Motor neuron (in vitro differentiated cells): ENCODE results near the gene KIRREL3. TPM values are rescaled to one million over a fixed set of nuclear protein-coding genes. Genes with fewer than 3 reads are reported as not detected.

Source experiments
- ATAC-seq, 8 experiments: fragments of 200-7000 bp; cut with Tn5 transposase; replicated peaks in 6 of 8; 2 replicates each; pipeline ENCODE4 v1.8.0; 2021; ENCODE audit warnings: mild to moderate bottlenecking in 8 of 8, moderate library complexity in 8 of 8
- H3K27ac ChIP-seq, 2 donors: fragments of 250-450 bp; sonication (Bioruptor Pico); 2 replicates each; pipeline ENCODE4 v1.9.0; 2021; ENCODE audit warnings: antibody characterized with exemption in 2 of 2, mild to moderate bottlenecking in 2 of 2, moderate library complexity in 1 of 2
- H3K4me1 ChIP-seq, 2 donors: fragments of 250-450 bp; sonication (Bioruptor Pico); replicated peaks in 1 of 2; 2 replicates each; pipeline ENCODE4 v1.6.1; 2021; ENCODE audit warnings: antibody characterized with exemption in 2 of 2, mild to moderate bottlenecking in 2 of 2, moderate library complexity in 1 of 2
- H3K4me3 ChIP-seq, 5 donors: fragments of 250-450 bp; sonication (Bioruptor Pico); 2 replicates each; pipeline ENCODE4 v1.9.0; 2021; ENCODE audit warnings: antibody characterized with exemption in 5 of 5, mild to moderate bottlenecking in 5 of 5, moderate library complexity in 4 of 5
- WGBS, 10 experiments: fragments of 450-650 bp; shearing (Covaris generic); methylation state at CpG; one replicate each; pipeline ENCODE4 v1.0.0; 2022; 5-methylcytosine and 5-hydroxymethylcytosine counted together
- in situ Hi-C, 9 experiments: fragments of 400-800 bp; cut with MboI; loops; one replicate each; pipeline ENCODE4 v1.15.0; 2021; ENCODE audit warnings: low sequenced_read_pairs in 9 of 9, low pct_unique_long_range_greater_than_20kb in 2 of 9; ENCODE audit not compliant: unreplicated experiment in 9 of 9
- total RNA-seq, 8 experiments: library from RNA; unstranded; fragments of 300-600 nt; gene quantifications; 2 replicates each; pipeline versions ENCODE4 v1.2.3 to v1.2.4, GENCODE V29; 2022

Gene KIRREL3
- 10 to 100 TPM in 2 of 8 experiments, 1 to 10 TPM in 6; 3.2 to 53.1 (median 4.8) TPM for total RNA-seq

DNA sequence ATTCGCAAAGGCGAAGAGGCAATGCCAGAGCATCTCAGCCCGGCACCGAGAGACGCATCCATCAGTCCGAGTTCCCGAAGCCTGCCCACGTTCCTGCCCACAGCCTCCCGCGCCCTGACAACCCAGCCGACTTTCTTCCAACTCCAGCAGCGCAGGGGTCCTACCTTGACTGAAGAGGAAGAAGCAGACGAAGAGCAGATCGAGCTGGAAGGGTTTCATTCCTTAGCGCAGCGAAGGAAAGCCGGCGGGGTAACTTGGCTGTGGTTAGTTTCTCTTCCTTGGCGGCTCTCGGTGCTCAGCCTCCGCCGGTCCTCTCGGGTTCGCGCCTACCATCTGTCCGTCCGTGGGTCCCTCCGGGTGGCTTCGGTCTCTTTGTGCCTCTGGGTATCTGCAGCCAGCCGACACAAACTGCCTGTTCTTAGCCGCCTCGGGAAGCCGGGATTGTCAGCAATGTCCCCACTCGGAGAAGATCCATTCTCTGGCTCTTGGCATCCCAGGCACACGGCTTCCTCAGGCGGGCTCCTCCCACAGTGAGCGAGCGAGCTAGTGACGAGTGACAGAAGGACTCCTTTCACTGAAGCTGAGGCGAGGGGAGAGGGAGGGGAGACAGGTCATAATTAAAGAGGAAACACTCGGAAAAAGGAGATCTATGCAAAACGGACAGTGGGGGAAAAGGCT, at the start of gene KIRREL3:
TSS of gene KIRREL3 (minus strand) at position 480 of the 678 bp plus-strand sequence.
- in situ Hi-C loops: loop anchor here in 2 of 9 experiments (25.0 kb wide), 2 partner anchors 337 to 1012 kb away; no protein-coding TSS in a partner anchor
- Histone ChIP-seq H3K4me1 (peaks cover 50% of the 10 kb centered on the region in 2 donors), H3K4me3 (peak within 1 kb of the TSS; percentile 38 to 60 (median 40)), H3K27ac (no peak within 1 kb of the TSS)
- peak; percentile 15 to 64 (median 45) for ATAC-seq
- 0 to 9% (median 1%) methylated on average over 1 to 33 of the region's 42 CpGs; no CpG with 5 or more reads in 1 of the 10 experiments for WGBS, 10 experiments

- no peak for ATAC-seq
- in situ Hi-C loops: no loop called here
- no peak overlapping the region for H3K27ac ChIP-seq
- 50 to 88% (median 73%) methylated on average over 1 of the region's 1 CpG; no CpG with 5 or more reads in 6 of the 10 experiments for WGBS, 10 experiments
- peaks cover 6 to 15% of the 10 kb centered on the region in 2 donors for H3K4me1 ChIP-seq
- H3K4me3 ChIP-seq: no peak overlapping the region
These were observed 49.6 kb upstream of the KIRREL3 start for GRCh38 chr11:127050186-127050585.

DNA sequence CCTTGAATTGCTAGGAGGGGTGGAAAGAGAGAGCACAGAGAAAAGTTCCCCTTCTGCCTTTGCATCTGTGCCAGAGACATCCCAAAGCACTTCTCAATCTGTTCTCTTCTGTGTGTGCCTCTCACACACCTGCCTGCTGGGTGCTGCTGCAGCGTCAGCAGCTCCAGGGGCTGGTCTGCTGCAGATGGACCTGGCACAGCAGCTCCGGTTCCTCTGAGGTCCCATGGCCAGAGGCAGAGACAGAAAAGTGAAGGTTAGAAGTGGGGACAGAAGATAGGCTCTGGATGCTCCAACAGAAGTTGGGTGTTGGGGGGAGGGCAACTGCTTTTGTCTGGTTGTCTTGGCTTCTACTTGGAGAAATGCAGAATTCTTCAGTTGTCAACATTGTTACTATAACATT, 48.9 kb upstream of the KIRREL3 start:
- Histone ChIP-seq H3K27ac (no peak overlapping the region), H3K4me1 (peaks cover 6 to 15% of the 10 kb centered on the region in 2 donors), H3K4me3 (no peak overlapping the region)
- 60 to 100% (median 92%) methylated on average over 1 to 2 of the region's 2 CpGs; no CpG with 5 or more reads in 6 of the 10 experiments for WGBS, 10 experiments
- no peak for ATAC-seq
- in situ Hi-C loops: no loop called here

DNA sequence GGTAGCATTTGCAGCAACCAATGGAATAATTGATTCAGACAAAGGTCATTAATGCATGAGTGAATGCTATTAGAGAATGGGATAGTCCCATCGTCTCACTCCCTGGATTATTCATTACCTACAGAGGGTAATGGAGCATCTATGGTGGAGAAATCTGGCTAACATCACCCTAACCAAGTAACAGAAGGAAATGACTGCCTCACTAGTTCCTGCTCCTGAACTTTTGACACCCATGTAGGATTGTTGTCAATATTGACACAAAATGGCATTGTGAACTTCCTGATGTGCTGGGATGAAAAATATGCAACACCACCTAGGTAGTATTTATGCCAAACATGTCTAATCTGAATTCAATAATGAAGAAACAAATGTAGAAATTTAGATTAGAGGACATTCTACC, 44.0 kb upstream of the KIRREL3 start:
- Histone ChIP-seq H3K27ac (no peak overlapping the region), H3K4me1 (peaks cover 0 to 8% of the 10 kb centered on the region in 2 donors), H3K4me3 (no peak overlapping the region)
- 0 to 63% (median 55%) methylated on average over 1 of the region's 1 CpG; no CpG with 5 or more reads in 6 of the 10 experiments for WGBS, 10 experiments
- ATAC-seq: no peak
- in situ Hi-C loops: no loop called here

DNA sequence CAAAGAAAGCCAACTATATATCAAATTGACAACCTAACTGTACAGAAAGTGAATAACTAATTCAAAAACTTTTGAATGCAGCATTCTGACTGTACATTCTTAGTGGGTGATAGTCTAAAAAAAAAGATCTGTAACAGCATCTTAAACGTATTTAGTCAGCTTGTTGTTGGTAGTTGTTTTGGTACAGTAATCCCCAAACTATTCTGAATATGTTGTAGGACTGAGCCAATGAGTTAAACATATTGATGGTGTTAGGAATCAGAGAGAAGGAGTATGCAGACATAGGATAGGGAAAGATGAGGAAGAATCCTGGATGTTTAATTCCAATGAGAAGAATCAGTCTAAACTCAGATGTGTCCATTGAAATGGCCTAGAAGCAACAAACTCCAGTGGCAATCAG, 41.9 kb upstream of the KIRREL3 start:
- ATAC-seq: no peak
- H3K27ac ChIP-seq: no peak overlapping the region
- peaks cover 5 to 19% of the 10 kb centered on the region in 2 donors for H3K4me1 ChIP-seq
- in situ Hi-C loops: no loop called here
- no peak overlapping the region for H3K4me3 ChIP-seq
- WGBS, 10 experiments: 0 to 80% (median 44%) methylated on average over 1 of the region's 1 CpG; no CpG with 5 or more reads in 1 of the 10 experiments

DNA sequence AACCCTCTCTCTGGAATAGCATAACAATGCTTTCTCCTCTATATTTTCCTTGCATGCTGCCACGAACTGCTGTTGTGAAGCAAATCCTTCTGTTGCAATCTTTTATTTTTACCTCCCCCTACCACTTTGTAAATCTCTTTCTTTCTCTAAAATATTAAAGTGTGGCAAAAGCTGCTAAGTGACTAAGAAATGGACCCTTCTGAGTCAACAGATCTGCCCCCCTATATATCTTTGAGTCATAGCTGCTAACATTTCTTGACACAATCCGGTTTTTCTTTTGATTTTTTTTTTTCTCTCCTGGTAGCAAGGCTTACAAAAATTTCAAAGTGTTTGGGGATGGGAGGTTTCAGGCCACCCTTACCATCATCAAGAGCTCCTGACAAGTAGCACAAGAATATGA, 39.0 kb upstream of the KIRREL3 start:
- no peak overlapping the region for H3K27ac ChIP-seq
- H3K4me1 ChIP-seq: peaks cover 12 to 26% of the 10 kb centered on the region in 2 donors
- no peak for ATAC-seq
- no peak overlapping the region for H3K4me3 ChIP-seq
- whole genome bisulfite sequencing, 10 experiments: 0 to 71% (median 19%) methylated on average over 1 to 2 of the region's 2 CpGs
- in situ Hi-C loops: no loop called here

DNA sequence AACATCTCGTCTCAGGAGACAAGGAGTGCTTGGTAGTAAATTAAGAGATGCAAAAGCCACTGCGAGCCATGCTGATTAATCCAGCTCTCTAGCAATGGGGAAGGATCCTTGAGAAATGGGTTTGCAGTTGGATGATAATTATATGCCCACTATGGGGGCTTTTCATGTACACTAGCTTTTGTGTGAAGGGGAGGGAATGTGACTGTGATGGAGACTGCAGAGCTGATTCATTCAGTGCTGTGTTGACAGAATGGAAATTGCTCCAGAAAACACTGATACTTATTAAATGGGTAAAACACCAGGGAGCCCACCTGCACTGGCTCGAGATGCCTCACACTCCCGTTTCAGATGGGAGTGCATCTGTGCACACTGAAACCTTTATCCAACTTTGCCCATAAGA, 37.0 kb upstream of the KIRREL3 start:
- Histone ChIP-seq H3K4me1 (peaks cover 12 to 26% of the 10 kb centered on the region in 2 donors), H3K4me3 (no peak overlapping the region), H3K27ac (no peak overlapping the region)
- in situ Hi-C loops: no loop called here
- 18 to 71% (median 41%) methylated on average over 1 to 4 of the region's 4 CpGs; no CpG with 5 or more reads in 3 of the 10 experiments for WGBS, 10 experiments
- ATAC-seq: peak in 2 of 8 experiments; percentile 11 to 25

DNA sequence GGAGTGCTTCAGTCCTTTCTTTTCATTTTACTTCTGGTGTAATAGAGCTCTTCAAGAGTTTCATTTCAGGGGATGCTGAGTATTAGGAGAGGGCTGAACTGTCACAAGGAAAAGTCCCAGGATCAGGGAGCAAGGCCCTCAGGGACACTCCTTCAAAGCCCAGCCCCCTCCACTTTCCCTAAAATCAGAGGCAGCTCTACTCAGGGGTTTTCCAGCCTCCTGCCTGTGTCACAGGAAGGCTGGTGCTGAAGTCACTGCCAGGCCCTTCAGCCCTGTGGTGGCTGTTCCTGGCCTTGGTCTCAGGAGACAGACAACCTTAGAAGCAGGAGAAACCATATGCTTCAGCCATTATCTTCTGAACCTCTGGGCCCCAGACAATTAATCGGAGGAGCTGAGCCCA, 36.4 kb upstream of the KIRREL3 start:
- peak in 2 of 8 experiments; percentile 14 to 27 for ATAC-seq
- Histone ChIP-seq H3K4me1 (peaks cover 12 to 26% of the 10 kb centered on the region in 2 donors), H3K4me3 (no peak overlapping the region), H3K27ac (no peak overlapping the region)
- WGBS, 10 experiments: 0 to 40% methylated on average over 1 of the region's 1 CpG; no CpG with 5 or more reads in 8 of the 10 experiments
- in situ Hi-C loops: no loop called here

GRCh38 chr11:127035824-127036223, 35.3 kb upstream of the KIRREL3 start:
- Histone ChIP-seq H3K4me1 (peaks cover 12 to 26% of the 10 kb centered on the region in 2 donors), H3K4me3 (no peak overlapping the region), H3K27ac (no peak overlapping the region)
- ATAC-seq: peak in 1 of 8 experiments; percentile 65
- in situ Hi-C loops: no loop called here
- WGBS, 10 experiments: 54 to 90% (median 82%) methylated on average over 2 to 3 of the region's 3 CpGs; no CpG with 5 or more reads in 3 of the 10 experiments

DNA sequence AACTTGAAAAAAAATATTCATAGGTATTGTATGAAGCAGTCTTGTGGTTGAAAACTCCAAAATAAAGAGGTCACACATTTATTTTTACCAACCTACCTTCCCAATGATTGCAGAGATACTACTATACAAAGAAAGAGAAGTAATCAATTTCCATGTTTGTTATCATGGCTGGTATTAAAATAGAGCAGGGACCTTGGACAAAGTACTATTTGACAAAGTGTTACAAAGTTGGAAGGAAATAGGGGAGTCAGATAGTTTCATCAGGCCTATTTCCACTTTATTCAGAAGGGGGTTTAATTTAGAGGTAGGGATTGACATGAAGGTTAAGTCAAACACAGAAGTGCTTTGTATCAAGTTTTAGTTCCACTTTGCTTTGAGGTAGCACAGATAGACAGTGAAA, 34.4 kb upstream of the KIRREL3 start:
- Histone ChIP-seq H3K27ac (no peak overlapping the region), H3K4me1 (peaks cover 12 to 22% of the 10 kb centered on the region in 2 donors), H3K4me3 (no peak overlapping the region)
- in situ Hi-C loops: no loop called here
- no peak for ATAC-seq

- 0 to 93% (median 66%) methylated on average over 1 to 4 of the region's 4 CpGs; no CpG with 5 or more reads in 1 of the 10 experiments for WGBS, 10 experiments
- Histone ChIP-seq H3K4me3 (no peak overlapping the region), H3K27ac (no peak overlapping the region), H3K4me1 (peaks cover 5% of the 10 kb centered on the region in 2 donors)
- no peak for ATAC-seq
- in situ Hi-C loops: no loop called here
These were observed 28.1 kb upstream of the KIRREL3 start for GRCh38 chr11:127028648-127029047.

DNA sequence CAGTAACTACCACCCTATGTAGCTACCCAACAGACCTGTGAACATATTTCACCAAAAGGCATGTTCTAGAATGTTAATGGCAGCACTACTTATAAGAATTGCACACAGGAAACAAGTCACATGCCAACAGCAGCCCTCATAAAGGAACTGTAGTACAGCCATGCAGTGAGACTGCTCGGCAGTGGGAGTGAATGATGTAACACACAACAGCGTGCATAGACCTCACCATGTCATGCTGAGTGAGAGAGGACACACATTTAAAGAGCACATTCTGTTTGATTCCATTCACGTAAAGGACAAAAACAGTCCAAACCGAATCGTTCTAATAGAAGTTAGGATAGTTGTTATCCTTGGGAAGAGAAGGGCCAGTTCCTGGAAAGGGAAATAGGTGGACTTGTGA, 27.2 kb upstream of the KIRREL3 start:
- Histone ChIP-seq H3K4me3 (no peak overlapping the region), H3K27ac (no peak overlapping the region), H3K4me1 (peaks cover 5% of the 10 kb centered on the region in 2 donors)
- peak in 5 of 8 experiments; percentile 88 to 99 (median 96) for ATAC-seq
- WGBS, 10 experiments: 6 to 100% (median 65%) methylated on average over 1 to 5 of the region's 5 CpGs
- in situ Hi-C loops: no loop called here

DNA sequence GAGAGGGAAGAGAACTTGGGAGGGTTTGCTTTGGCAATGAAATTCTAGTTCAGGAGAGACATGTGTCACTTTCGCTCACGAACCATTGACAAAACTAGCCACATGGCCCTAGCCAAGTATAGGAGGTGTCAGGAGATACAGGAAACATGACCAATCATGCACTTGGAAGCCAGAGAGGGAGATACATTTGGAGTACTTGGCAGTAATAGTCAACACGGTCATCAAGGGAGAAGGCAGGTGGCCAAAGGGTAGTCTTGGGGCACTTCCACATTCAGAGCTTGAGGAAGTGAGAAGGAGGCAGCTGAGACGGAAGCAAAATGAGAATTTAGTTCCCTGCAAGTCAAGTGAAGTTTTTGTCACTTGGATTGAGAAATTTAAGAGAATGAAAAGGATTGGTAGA, 26.4 kb upstream of the KIRREL3 start:
- no peak for ATAC-seq
- no peak overlapping the region for H3K4me3 ChIP-seq
- no peak overlapping the region for H3K27ac ChIP-seq
- in situ Hi-C loops: no loop called here
- H3K4me1 ChIP-seq: peaks cover 5% of the 10 kb centered on the region in 2 donors
- WGBS, 10 experiments: 0 to 100% (median 81%) methylated on average over 1 to 4 of the region's 4 CpGs
